Adrenal gland (tissue), 12 donors: ENCODE results near the gene FBRSL1. TPM values are rescaled to one million over a fixed set of nuclear protein-coding genes. Genes with fewer than 3 reads are reported as not detected.

Experiments
- DNase-seq, 7 donors: peaks; one replicate each; pipeline ENCODE4 v3.0.0-alpha.2; 2019 to 2020
- H3K27ac ChIP-seq, 5 donors: fragments of 200-600 bp; sonication (generic) in 4 of 5; 1 replicate in 3 of 5; 2 replicates in 2 of 5; pipeline versions ENCODE4 v1.5.1 to v1.8.0; 2016 to 2020; ENCODE audit warnings: mild to moderate bottlenecking in 1 of 5
- H3K27me3 ChIP-seq: fragments of 200-600 bp; 2 replicates; pipeline ENCODE4 v1.8.0; 2021
- H3K36me3 ChIP-seq, 2 donors: fragments of 200-600 bp; replicated peaks in 1 of 2; 1 replicate in 1 of 2; 2 replicates in 1 of 2; pipeline versions ENCODE4 v1.5.1 to v1.8.0; 2018 to 2022
- H3K4me1 ChIP-seq, 2 donors: fragments of 200-600 bp; replicated peaks in 1 of 2; 1 replicate in 1 of 2; 2 replicates in 1 of 2; pipeline versions ENCODE4 v1.5.1 to v1.8.0; 2018 to 2021
- H3K4me3 ChIP-seq, 4 donors: fragments of 200-600 bp; sonication (generic) in 3 of 4; one replicate each; pipeline ENCODE4 v1.5.1; 2016 to 2018
- H3K9me3 ChIP-seq, 3 donors: fragments of 200-600 bp; sonication (generic) in 1 of 3; replicated peaks in 1 of 3; 1 replicate in 2 of 3; 2 replicates in 1 of 3; pipeline versions ENCODE4 v1.5.1 to v1.8.0; 2016 to 2021
- POLR2A ChIP-seq, 2 donors: fragments of 450-650 bp; IDR thresholded peaks; one replicate each; pipeline ENCODE4 v1.6.1; 2017; ENCODE audit warnings: antibody characterized with exemption in 2 of 2, mild to moderate bottlenecking in 2 of 2, moderate library complexity in 1 of 2
- WGBS, 4 donors: extraction: QIAGEN DNeasy Blood & Tissue Kit in 2 of 4; methylation state at CpG; one replicate each; pipeline versions ENCODE4 v1.1.5 to v1.1.7; 2013 to 2017; 5-methylcytosine and 5-hydroxymethylcytosine counted together
- intact Hi-C, 2 donors: fragments of 100-400 bp; cut with DNase I; formaldehyde crosslinking; loops; one replicate each; pipeline versions ENCODE4 v1.14.1 to v1.15.0; 2022 to 2023
- polyA plus RNA-seq, 3 donors: library from polyadenylated mRNA; stranded (reverse); fragments of 200-250 nt in 2 of 3; fragments of 350-450 nt in 1 of 3; fragmentation: Illumina TruSeq in 1 of 3; extraction: RNeasy Lipid Tissue Mini Kit (QIAGEN cat#74804) in 1 of 3; gene quantifications; one replicate each; pipeline ENCODE4 v1.2.3, GENCODE V29; 2013 to 2014
- total RNA-seq, 9 donors: library from RNA; depleted of rRNA in 4 of 9; stranded (reverse); fragments of >200 nt in 4 of 9; fragments of 120-200 nt in 1 of 9; fragmentation: NEBNext Ultra II Directional in 1 of 9; extraction: Animal tissue kit (Norgen Biotek cat#: 25700) in 1 of 9; gene quantifications; one replicate each; pipeline versions ENCODE4 v1.1.0 to v1.2.4, GENCODE V29; 2013 to 2023
- TF ChIP-seq, protein P1 (sequence below), 6 experiments: fragments of 450-650 bp in 4 of 6; fragments of 200-600 bp in 2 of 6; sonication (generic) in 1 of 6; IDR thresholded peaks; 1 replicate in 5 of 6; 2 replicates in 1 of 6; pipeline versions ENCODE4 v1.5.1 to v1.8.0; 2016 to 2021; ENCODE audit warnings: antibody characterized with exemption in 6 of 6, mild to moderate bottlenecking in 2 of 6, moderate library complexity in 1 of 6
- donor health status: healthy with polysubstance abuse.
- donor health status: Bipolar disorder and iron deficiency.
- donor health status: DM: yes; HTN: yes; CAD: no.
- donor health status: DM: no; HTN: no; CAD: no.
- donor health status: DM: no; HTN: no; CAD: no.
- donor health status: DM: yes; HTN: yes; CAD: no.

FBRSL1 gene
- total and polyA plus RNA-seq, 12 donors = 5.3 to 63.8 (median 26.9) TPM

DNA sequence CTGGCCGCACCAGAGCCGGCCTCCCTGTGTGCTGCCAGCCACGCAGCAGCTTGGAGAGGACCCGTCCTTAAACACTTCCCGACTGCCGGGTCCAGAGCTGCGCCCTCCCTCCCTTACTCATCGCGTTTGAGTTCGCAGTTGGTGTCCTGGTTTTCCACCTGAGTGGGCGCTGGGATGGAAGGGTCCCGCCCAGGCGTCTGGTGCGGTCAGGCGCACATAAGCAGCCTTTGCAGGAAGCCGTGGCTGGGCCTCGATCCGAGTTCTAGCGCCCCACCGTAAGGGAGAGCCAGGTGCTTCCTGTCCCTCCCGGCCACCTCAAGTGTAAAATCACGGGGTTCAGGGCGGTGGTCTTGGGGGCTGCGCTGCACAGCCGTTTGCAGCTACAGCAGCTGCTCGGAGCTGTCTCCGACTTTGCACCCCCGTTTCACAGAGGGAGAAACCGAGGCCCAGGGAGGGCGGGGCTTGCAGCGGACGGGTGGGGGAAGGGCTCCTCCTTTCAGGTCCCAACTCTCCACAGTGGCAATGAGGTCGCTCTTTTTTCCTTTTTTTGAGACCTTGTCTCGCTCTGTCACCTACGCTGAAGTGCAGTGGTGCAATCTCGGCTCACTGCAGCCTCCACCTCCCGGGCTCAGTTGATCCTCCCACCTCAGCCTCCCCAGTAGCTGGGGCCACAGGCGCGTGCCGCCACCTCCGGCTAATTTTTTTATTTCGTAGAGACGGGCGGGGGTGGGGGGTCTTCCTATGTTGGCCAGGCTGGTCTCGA lies 69.1 kb downstream of the FBRSL1 start:
- H3K4me1 ChIP-seq = peaks cover 9 to 16% of the 10 kb centered on the region in 2 donors
- H3K4me3 ChIP-seq = peak overlapping the region in 2 of 4 donors; percentile 37 to 73
- no peak for DNase-seq
- H3K27ac ChIP-seq = no peak overlapping the region
- no peaks in the 10 kb centered on the region for H3K9me3 ChIP-seq
- 60 to 68% (median 63%) methylated on average over 25 to 45 of the region's 45 CpGs for WGBS, 4 donors
- intact Hi-C loops = no loop called here
- no peaks in the 10 kb centered on the region for H3K36me3 ChIP-seq
- no peaks in the 10 kb centered on the region for H3K27me3 ChIP-seq
- TF ChIP-seq, protein P1, sequence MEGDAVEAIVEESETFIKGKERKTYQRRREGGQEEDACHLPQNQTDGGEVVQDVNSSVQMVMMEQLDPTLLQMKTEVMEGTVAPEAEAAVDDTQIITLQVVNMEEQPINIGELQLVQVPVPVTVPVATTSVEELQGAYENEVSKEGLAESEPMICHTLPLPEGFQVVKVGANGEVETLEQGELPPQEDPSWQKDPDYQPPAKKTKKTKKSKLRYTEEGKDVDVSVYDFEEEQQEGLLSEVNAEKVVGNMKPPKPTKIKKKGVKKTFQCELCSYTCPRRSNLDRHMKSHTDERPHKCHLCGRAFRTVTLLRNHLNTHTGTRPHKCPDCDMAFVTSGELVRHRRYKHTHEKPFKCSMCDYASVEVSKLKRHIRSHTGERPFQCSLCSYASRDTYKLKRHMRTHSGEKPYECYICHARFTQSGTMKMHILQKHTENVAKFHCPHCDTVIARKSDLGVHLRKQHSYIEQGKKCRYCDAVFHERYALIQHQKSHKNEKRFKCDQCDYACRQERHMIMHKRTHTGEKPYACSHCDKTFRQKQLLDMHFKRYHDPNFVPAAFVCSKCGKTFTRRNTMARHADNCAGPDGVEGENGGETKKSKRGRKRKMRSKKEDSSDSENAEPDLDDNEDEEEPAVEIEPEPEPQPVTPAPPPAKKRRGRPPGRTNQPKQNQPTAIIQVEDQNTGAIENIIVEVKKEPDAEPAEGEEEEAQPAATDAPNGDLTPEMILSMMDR (IDR thresholded peaks at IDR 0.05) = no peak
- TF ChIP-seq POLR2A (IDR thresholded peaks at IDR 0.05) = no peak

DNA sequence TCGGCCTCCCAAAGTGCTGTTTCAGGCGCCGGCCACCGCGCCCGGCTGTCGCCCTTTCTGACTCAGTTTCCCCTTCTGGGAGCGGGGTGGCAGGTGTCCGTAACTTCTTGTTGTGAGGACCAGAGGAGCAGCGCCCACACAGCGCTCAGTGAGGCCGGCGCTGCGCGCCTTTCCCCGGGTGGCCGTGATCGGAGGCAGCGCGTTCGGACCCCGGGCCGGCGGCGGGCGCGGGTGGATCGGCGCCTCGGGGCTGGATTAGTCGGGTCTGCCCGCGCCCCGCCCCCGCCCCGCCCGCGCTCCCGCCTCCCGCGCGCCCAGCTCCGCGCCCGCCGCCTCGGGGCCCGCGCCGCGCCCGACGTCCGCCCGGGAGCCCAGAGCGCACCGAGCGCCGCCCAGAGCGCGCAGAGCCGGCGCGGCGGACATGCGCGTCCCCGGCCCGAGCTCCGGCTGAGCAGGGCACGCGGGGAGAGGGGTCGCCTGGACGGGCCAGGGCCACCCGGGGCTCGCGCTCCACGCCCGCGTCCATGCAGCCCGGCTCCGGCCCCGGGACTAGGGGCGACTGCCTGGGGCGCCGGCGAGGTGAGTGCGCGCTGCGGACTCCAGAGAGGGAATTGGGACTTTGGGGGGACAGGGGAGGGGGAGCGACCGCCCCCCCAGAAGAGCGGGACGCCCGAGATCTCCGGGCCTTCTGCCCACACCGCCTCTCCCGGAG lies 69.9 kb downstream of the FBRSL1 start:
- H3K4me1 ChIP-seq = peaks cover 9 to 16% of the 10 kb centered on the region in 2 donors
- intact Hi-C loops = no loop called here
- DNase-seq = peak in 2 of 7 donors; percentile 22 to 50
- no peaks in the 10 kb centered on the region for H3K9me3 ChIP-seq
- H3K36me3 ChIP-seq = no peaks in the 10 kb centered on the region
- H3K4me3 ChIP-seq = peak overlapping the region in 2 of 4 donors; percentile 37 to 73
- 0 to 6% (median 1%) methylated on average over 7 to 97 of the region's 98 CpGs for WGBS, 4 donors
- H3K27me3 ChIP-seq = no peaks in the 10 kb centered on the region
- H3K27ac ChIP-seq = no peak overlapping the region
- TF ChIP-seq, protein P1 (IDR thresholded peaks at IDR 0.05) = no peak
- no peak for TF ChIP-seq POLR2A (IDR thresholded peaks at IDR 0.05)

DNA sequence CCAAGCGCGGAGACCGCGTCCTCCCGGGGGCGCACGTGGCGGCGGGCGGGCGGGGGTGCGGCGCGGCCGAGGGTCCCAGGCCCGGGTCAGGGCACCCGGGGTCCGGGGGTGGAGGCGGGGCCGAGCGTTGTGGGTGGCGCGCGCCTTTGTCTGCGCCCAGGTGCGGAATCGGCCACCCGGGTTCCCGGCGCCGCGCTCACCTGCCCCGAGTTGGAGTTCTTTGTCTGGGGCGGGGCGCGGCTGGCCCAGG lies 70.3 kb downstream of the FBRSL1 start:
- Histone ChIP-seq H3K4me3 (peak overlapping the region in 2 of 4 donors; percentile 37 to 73), H3K27ac (no peak overlapping the region), H3K36me3 (no peaks in the 10 kb centered on the region), H3K4me1 (peaks cover 9 to 16% of the 10 kb centered on the region in 2 donors), H3K9me3 (no peaks in the 10 kb centered on the region), H3K27me3 (no peaks in the 10 kb centered on the region)
- no peak for DNase-seq
- TF ChIP-seq POLR2A (IDR thresholded peaks at IDR 0.05) = no peak
- TF ChIP-seq, protein P1 (IDR thresholded peaks at IDR 0.05) = no peak
- 0 to 2% methylated on average over 30 to 36 of the region's 36 CpGs; no CpG with 5 or more reads in 2 of the 4 donors for WGBS, 4 donors
- intact Hi-C loops = no loop called here

DNA sequence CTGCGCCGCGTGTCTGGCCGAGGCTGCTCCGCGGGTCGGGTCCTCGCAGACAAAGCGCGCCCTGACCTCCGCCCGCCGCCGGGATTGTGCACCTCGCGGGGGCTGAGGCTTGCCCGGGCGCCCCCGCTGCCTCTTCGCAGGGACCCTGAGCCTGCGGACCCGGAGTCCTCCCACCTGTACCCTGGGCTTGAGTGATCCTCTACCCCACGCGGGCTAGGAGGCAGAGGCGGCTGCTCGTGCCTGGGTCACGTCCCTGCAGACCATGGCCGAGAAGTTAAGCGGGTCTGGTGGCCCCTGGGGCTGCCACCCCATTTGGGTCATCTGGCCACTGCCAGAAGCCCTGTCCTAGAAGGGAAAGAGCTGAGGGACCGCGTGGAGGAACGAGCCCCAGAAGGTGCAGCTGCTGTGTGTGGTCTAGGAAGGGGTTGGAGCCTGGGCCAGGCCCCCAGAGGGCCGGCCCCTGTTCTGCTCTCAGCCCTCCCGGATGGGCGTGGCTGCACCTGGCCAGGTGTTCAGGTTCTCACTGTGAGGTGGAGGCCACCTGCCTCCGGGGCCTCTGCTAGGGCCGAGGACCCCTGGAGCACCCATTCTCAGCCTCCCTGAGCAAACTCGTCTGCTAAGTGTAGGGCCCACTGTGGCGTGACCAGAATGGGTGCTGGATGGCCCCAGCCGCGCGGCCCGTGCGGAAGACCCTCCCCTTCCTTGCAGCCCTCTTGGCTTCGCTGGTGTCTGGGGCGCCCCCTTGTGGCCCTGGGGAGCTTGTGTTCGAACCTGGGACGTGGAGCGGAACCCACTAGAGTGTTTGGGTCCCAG lies 70.9 kb downstream of the FBRSL1 start:
- H3K4me3 ChIP-seq = peak overlapping the region in 1 of 4 donors; percentile 73
- intact Hi-C loops = no loop called here
- no peaks in the 10 kb centered on the region for H3K9me3 ChIP-seq
- peaks cover 9 to 16% of the 10 kb centered on the region in 2 donors for H3K4me1 ChIP-seq
- no peaks in the 10 kb centered on the region for H3K27me3 ChIP-seq
- peak in 3 of 7 donors; percentile 43 to 52 (median 52) for DNase-seq
- 3 to 20% (median 8%) methylated on average over 8 to 49 of the region's 49 CpGs for WGBS, 4 donors
- H3K36me3 ChIP-seq = no peaks in the 10 kb centered on the region
- no peak overlapping the region for H3K27ac ChIP-seq
- TF ChIP-seq, protein P1 (IDR thresholded peaks at IDR 0.05) = peak; percentile 41 to 59 (median 51)
- TF ChIP-seq POLR2A (IDR thresholded peaks at IDR 0.05) = no peak
